HFF-Myc (cell line): ENCODE results near the gene TMEM130.

Experiments
- DNase-seq: peaks from one replicate; pipeline ENCODE4 v3.0.0-alpha.2; 2011; ENCODE audit warnings: low read depth; ENCODE audit errors: extremely low read depth
- H3K4me3 ChIP-seq: replicated peaks from 2 replicates; pipeline ENCODE4 v1.5.1; 2011; ENCODE audit warnings: low read depth, mild to moderate bottlenecking, control low read depth, low read length
- CTCF ChIP-seq: IDR thresholded peaks from 2 replicates; pipeline ENCODE4 v1.5.1; 2012; ENCODE audit warnings: mild to moderate bottlenecking, low read depth, low read length, control low read depth; ENCODE audit errors: missing control alignments

The TMEM130 gene

DNA sequence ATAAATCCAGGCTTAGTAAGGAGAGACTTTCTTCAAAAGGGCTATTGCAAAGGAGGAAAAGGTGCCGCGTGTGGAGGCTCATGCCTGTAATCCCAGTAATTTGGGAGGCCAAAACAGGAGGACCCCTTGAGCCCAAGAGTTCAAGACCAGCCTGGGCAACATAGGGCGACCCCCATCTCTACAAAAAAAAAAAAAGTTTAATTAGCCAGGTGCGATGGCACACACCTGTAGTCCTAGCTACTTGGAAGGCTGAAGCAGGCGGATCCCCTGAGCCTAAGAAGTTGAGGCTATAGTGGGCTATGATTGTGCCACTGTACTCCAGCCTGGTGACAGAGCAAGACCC is 32.2 kb downstream of the TMEM130 start:
- no peak for TF ChIP-seq CTCF
- no peak for DNase-seq
- no peak overlapping the region for H3K4me3 ChIP-seq

- TF ChIP-seq CTCF: peak; percentile 81
- no peak for DNase-seq
- no peak overlapping the region for H3K4me3 ChIP-seq
These were observed 32.8 kb downstream of the TMEM130 start for GRCh38 chr7:98836811-98837629.

- DNase-seq: no peak
- no peak for TF ChIP-seq CTCF
- no peak overlapping the region for H3K4me3 ChIP-seq
These were observed 34.9 kb downstream of the TMEM130 start for GRCh38 chr7:98834949-98835348.

DNA sequence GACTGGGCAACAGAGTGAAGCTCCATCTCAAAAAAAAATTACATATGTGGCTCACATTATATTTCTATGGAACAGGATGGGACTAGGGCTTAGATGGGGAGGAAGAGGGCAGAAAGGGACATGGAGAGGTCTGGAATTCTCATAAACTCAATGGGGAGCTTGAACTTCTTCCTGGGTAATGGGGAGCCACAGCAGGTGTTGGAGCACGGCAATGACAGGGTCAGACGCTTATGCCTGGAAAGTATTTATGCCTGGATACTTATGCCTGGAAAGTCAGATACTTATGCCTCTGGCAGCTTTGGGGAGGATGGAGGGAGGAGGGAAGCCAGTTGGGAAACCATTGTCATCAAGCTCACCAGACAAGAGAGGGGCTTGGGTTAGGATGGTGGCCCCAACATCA is 36.8 kb downstream of the TMEM130 start:
- H3K4me3 ChIP-seq: no peak overlapping the region
- TF ChIP-seq CTCF: no peak
- no peak for DNase-seq

GRCh38 chr7:98831641-98832221 is 38.1 kb downstream of the TMEM130 start:
- DNase-seq: no peak
- TF ChIP-seq CTCF: peak; percentile 75
- H3K4me3 ChIP-seq: no peak overlapping the region

DNA sequence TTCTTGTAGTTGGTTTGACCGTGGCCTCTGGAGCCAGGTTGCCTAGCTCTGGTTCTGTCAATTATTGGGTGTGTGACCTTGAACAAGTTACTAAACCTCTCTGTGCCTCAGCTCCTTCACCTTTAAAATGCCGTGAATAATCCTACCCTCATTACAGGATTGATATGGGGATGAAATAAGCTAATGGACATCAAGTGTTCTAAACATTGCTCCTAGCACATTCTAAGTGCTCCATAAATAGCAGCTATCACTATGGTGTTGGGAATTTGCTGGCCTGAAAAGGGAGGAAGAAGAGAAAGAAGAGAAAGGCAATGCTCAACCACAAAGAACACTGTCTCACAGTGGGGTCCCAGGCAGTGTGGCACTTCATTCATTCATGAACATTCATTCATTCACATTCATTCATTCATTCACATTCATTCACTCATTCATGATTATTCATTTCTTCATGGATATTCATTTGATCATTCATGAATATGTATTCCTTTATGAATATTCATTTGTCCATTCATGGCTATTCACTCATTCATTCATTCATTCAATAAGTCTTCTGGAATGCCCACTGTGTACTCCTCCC is 38.8 kb downstream of the TMEM130 start:
- no peak for DNase-seq
- no peak overlapping the region for H3K4me3 ChIP-seq
- no peak for TF ChIP-seq CTCF
